Coronary artery (tissue), 2 donors: ENCODE results near the gene HNRNPH3.
A peak's percentile ranks its signal among the peaks of the same experiment; 100 is the strongest.
"Not testable (repeated sequence)": the region's sequence is repeated elsewhere in the genome, so short reads cannot be mapped to it uniquely, and the experiment has no call there.

Source experiments
- DNase-seq: peaks from one replicate; pipeline ENCODE4 v3.0.0-alpha.2; 2017; ENCODE audit warnings: low spot score
- H3K27ac ChIP-seq, 2 donors: fragments of 200-600 bp; sonication (generic); one replicate each; pipeline ENCODE4 v1.5.1; 2016 to 2019
- H3K4me3 ChIP-seq: fragments of 200-600 bp; sonication (generic); 2 replicates; pipeline ENCODE4 v1.5.1; 2016; ENCODE audit warnings: mild to moderate bottlenecking, moderate library complexity
- CTCF ChIP-seq: fragments of 200-600 bp; sonication (generic); IDR thresholded peaks from one replicate; pipeline ENCODE4 v1.5.1; 2019; ENCODE audit warnings: antibody characterized with exemption

The HNRNPH3 gene

GRCh38 chr10:68301790-68302502, 29.9 kb upstream of the HNRNPH3 start:
- no peak for DNase-seq
- TF ChIP-seq CTCF: peak; percentile 17
- H3K4me3 ChIP-seq: no peak overlapping the region
- no peak overlapping the region for H3K27ac ChIP-seq

GRCh38 chr10:68302503-68302823, 29.4 kb upstream of the HNRNPH3 start:
- TF ChIP-seq CTCF: no peak
- Histone ChIP-seq H3K27ac (no peak overlapping the region), H3K4me3 (no peak overlapping the region)
- DNase-seq: no peak

- no peak for DNase-seq
- Histone ChIP-seq H3K27ac (no peak overlapping the region), H3K4me3 (no peak overlapping the region)
- TF ChIP-seq CTCF: no peak
These were observed 29.0 kb upstream of the HNRNPH3 start for GRCh38 chr10:68302871-68303270.

GRCh38 chr10:68303849-68304412, 27.9 kb upstream of the HNRNPH3 start:
- TF ChIP-seq CTCF: no peak
- DNase-seq: no peak
- no peak overlapping the region for H3K4me3 ChIP-seq

GRCh38 chr10:68305854-68306253, 26.0 kb upstream of the HNRNPH3 start:
- no peak overlapping the region for H3K27ac ChIP-seq
- no peak for DNase-seq
- no peak overlapping the region for H3K4me3 ChIP-seq
- TF ChIP-seq CTCF: no peak

More at GRCh38 chr10:68303849-68304412, 27.9 kb upstream of the HNRNPH3 start:
- H3K27ac ChIP-seq: no peak overlapping the region

- TF ChIP-seq CTCF: no peak
- no peak overlapping the region for H3K27ac ChIP-seq
- no peak overlapping the region for H3K4me3 ChIP-seq
- DNase-seq: no peak
These were observed 21.3 kb upstream of the HNRNPH3 start for GRCh38 chr10:68310531-68310930.

GRCh38 chr10:68314930-68315329, 16.9 kb upstream of the HNRNPH3 start:
- H3K4me3 ChIP-seq, DNase-seq, H3K27ac ChIP-seq: not testable (repeated sequence)
